Activated CD4-positive, alpha-beta memory T cell treated with anti-CD3 and anti-CD28 coated beads, Interleukin-2, amount 10 ng/mL, durations not matched to agents 7 days and 5 days (primary cell): Measurements from ENCODE around the gene MRAP. TPM values are rescaled to one million over a fixed set of nuclear protein-coding genes. Genes with fewer than 3 reads are reported as not detected.

Source experiments
- CTCF ChIA-PET: fragments of 350-600 bp; sonication (Branson Sonifier 250); formaldehyde crosslinking; loops from one replicate; lab custom pipeline; 2021; ENCODE audit warnings: antibody characterized with exemption, inconsistent platforms; lab: Charles Lee
- POLR2A ChIA-PET: fragments of 350-600 bp; sonication (Branson Sonifier 250); formaldehyde crosslinking; loops from one replicate; lab custom pipeline; 2021; ENCODE audit warnings: antibody characterized with exemption; lab: Charles Lee
- DNase-seq: peaks from one replicate; pipeline ENCODE4 v3.0.0-alpha.2; 2020
- H3K27ac Mint-ChIP-seq: one replicate; pipeline ENCODE4 v1.8.0; 2021; ENCODE audit warnings: mild to moderate bottlenecking, mixed read lengths
- H3K27me3 Mint-ChIP-seq: one replicate; pipeline ENCODE4 v1.8.0; 2021; ENCODE audit warnings: mixed read lengths
- H3K36me3 Mint-ChIP-seq: one replicate; pipeline ENCODE4 v1.8.0; 2021; ENCODE audit warnings: low read depth, mixed read lengths
- H3K4me1 Mint-ChIP-seq: one replicate; pipeline ENCODE4 v1.8.0; 2021; ENCODE audit warnings: mixed read lengths
- H3K4me3 Mint-ChIP-seq: one replicate; pipeline ENCODE4 v1.8.0; 2021; ENCODE audit warnings: mild to moderate bottlenecking, mixed read lengths
- H3K9me3 Mint-ChIP-seq: one replicate; pipeline ENCODE4 v1.8.0; 2021; ENCODE audit warnings: mixed read lengths
- total RNA-seq, 2 experiments: library from RNA; stranded (reverse); gene quantifications; one replicate each; pipeline ENCODE4 v1.2.3, GENCODE V29; 2021

Gene MRAP
- total RNA-seq, 2 experiments from 2014 or later = not detected

- DNase-seq = no peak
- no peaks in the 10 kb centered on the region for H3K9me3 Mint-ChIP-seq
- ChIA-PET POLR2A (interaction anchor here (0.8 kb wide), 1 partner anchor 37 kb away, joined by 3 read pairs; no protein-coding TSS in a partner anchor), CTCF (no interaction called here)
- no peak overlapping the region for H3K4me3 Mint-ChIP-seq
- H3K27me3 Mint-ChIP-seq = no peaks in the 10 kb centered on the region
- H3K27ac Mint-ChIP-seq = no peak overlapping the region
- no peaks in the 10 kb centered on the region for H3K4me1 Mint-ChIP-seq
- peaks cover 22% of the 10 kb centered on the region for H3K36me3 Mint-ChIP-seq
Observed at GRCh38 chr21:32316361-32317215, 17.9 kb downstream of the MRAP start.

GRCh38 chr21:32317726-32318125 lies 19.1 kb downstream of the MRAP start:
- POLR2A ChIA-PET = no interaction called here

GRCh38 chr21:32319012-32319411 lies 20.4 kb downstream of the MRAP start:
- Mint-ChIP-seq H3K4me1 (no peaks in the 10 kb centered on the region), H3K9me3 (no peaks in the 10 kb centered on the region), H3K27me3 (no peaks in the 10 kb centered on the region), H3K4me3 (no peak overlapping the region), H3K27ac (no peak overlapping the region), H3K36me3 (peaks cover 28% of the 10 kb centered on the region)
- no peak for DNase-seq
- CTCF ChIA-PET = no interaction called here
- POLR2A ChIA-PET = interaction anchor here (1.1 kb wide), 1 partner anchor 11 kb away, joined by 4 read pairs; no protein-coding TSS in a partner anchor

More at GRCh38 chr21:32317726-32318125, 19.1 kb downstream of the MRAP start:
- Mint-ChIP-seq H3K4me3 (no peak overlapping the region), H3K4me1 (no peaks in the 10 kb centered on the region), H3K9me3 (no peaks in the 10 kb centered on the region), H3K27ac (no peak overlapping the region), H3K27me3 (no peaks in the 10 kb centered on the region), H3K36me3 (peaks cover 24% of the 10 kb centered on the region)
- no peak for DNase-seq
- CTCF ChIA-PET = no interaction called here

- ChIA-PET CTCF (no interaction called here), POLR2A (no interaction called here)
- Mint-ChIP-seq H3K36me3 (peaks cover 37% of the 10 kb centered on the region), H3K4me1 (no peaks in the 10 kb centered on the region), H3K27me3 (no peaks in the 10 kb centered on the region), H3K9me3 (no peaks in the 10 kb centered on the region), H3K27ac (no peak overlapping the region), H3K4me3 (no peak overlapping the region)
- no peak for DNase-seq
Observed at GRCh38 chr21:32320059-32320458, 21.4 kb downstream of the MRAP start.

GRCh38 chr21:32320726-32321125 lies 22.1 kb downstream of the MRAP start:
- ChIA-PET CTCF (no interaction called here), POLR2A (no interaction called here)
- Mint-ChIP-seq H3K9me3 (no peaks in the 10 kb centered on the region), H3K27me3 (no peaks in the 10 kb centered on the region), H3K4me3 (no peak overlapping the region), H3K36me3 (peaks cover 42% of the 10 kb centered on the region), H3K4me1 (no peaks in the 10 kb centered on the region), H3K27ac (no peak overlapping the region)
- DNase-seq = no peak

GRCh38 chr21:32321480-32321879 lies 22.8 kb downstream of the MRAP start:
- Mint-ChIP-seq H3K4me1 (no peaks in the 10 kb centered on the region), H3K27ac (no peak overlapping the region), H3K27me3 (no peaks in the 10 kb centered on the region), H3K9me3 (no peaks in the 10 kb centered on the region), H3K36me3 (peaks cover 47% of the 10 kb centered on the region), H3K4me3 (no peak overlapping the region)
- ChIA-PET POLR2A (no interaction called here), CTCF (no interaction called here)
- no peak for DNase-seq

- Mint-ChIP-seq H3K27ac (no peak overlapping the region), H3K36me3 (peaks cover 52% of the 10 kb centered on the region), H3K27me3 (no peaks in the 10 kb centered on the region), H3K4me3 (no peak overlapping the region), H3K4me1 (no peaks in the 10 kb centered on the region), H3K9me3 (no peaks in the 10 kb centered on the region)
- DNase-seq = no peak
- ChIA-PET POLR2A (no interaction called here), CTCF (no interaction called here)
Observed at GRCh38 chr21:32322103-32322502, 23.4 kb downstream of the MRAP start.

GRCh38 chr21:32322676-32323075 lies 24.0 kb downstream of the MRAP start:
- DNase-seq = no peak
- ChIA-PET POLR2A (no interaction called here), CTCF (no interaction called here)
- Mint-ChIP-seq H3K36me3 (peaks cover 55% of the 10 kb centered on the region), H3K27ac (no peak overlapping the region), H3K4me1 (no peaks in the 10 kb centered on the region), H3K9me3 (no peaks in the 10 kb centered on the region), H3K4me3 (no peak overlapping the region), H3K27me3 (no peaks in the 10 kb centered on the region)

GRCh38 chr21:32325706-32326105 lies 27.1 kb downstream of the MRAP start:
- Mint-ChIP-seq H3K4me1 (no peaks in the 10 kb centered on the region), H3K27me3 (no peaks in the 10 kb centered on the region), H3K27ac (no peak overlapping the region), H3K9me3 (no peaks in the 10 kb centered on the region), H3K4me3 (no peak overlapping the region), H3K36me3 (peaks cover 63% of the 10 kb centered on the region)
- CTCF ChIA-PET = no interaction called here
- no peak for DNase-seq
- POLR2A ChIA-PET = no interaction called here

- ChIA-PET POLR2A (no interaction called here), CTCF (no interaction called here)
- peaks cover 74% of the 10 kb centered on the region for H3K36me3 Mint-ChIP-seq
Observed at GRCh38 chr21:32328595-32328994, 29.9 kb downstream of the MRAP start.

GRCh38 chr21:32329331-32329730 lies 30.7 kb downstream of the MRAP start:
- peaks cover 1% of the 10 kb centered on the region for H3K4me1 Mint-ChIP-seq
- no peaks in the 10 kb centered on the region for H3K9me3 Mint-ChIP-seq
- no peaks in the 10 kb centered on the region for H3K27me3 Mint-ChIP-seq
- H3K36me3 Mint-ChIP-seq = peaks cover 71% of the 10 kb centered on the region
- ChIA-PET CTCF (no interaction called here), POLR2A (no interaction called here)
- no peak overlapping the region for H3K27ac Mint-ChIP-seq
- DNase-seq = no peak
- no peak overlapping the region for H3K4me3 Mint-ChIP-seq

More at GRCh38 chr21:32328595-32328994, 29.9 kb downstream of the MRAP start:
- Mint-ChIP-seq H3K9me3 (no peaks in the 10 kb centered on the region), H3K4me1 (peaks cover 1% of the 10 kb centered on the region), H3K27me3 (no peaks in the 10 kb centered on the region), H3K4me3 (no peak overlapping the region), H3K27ac (no peak overlapping the region)
- DNase-seq = no peak

- CTCF ChIA-PET = no interaction called here
- Mint-ChIP-seq H3K27me3 (no peaks in the 10 kb centered on the region), H3K9me3 (no peaks in the 10 kb centered on the region), H3K27ac (no peak overlapping the region), H3K4me3 (no peak overlapping the region), H3K36me3 (peaks cover 68% of the 10 kb centered on the region), H3K4me1 (peaks cover 1% of the 10 kb centered on the region)
- POLR2A ChIA-PET = no interaction called here
- DNase-seq = no peak
Observed at GRCh38 chr21:32329776-32330175, 31.1 kb downstream of the MRAP start.

GRCh38 chr21:32330784-32331311 lies 32.2 kb downstream of the MRAP start:
- Mint-ChIP-seq H3K27ac (no peak overlapping the region), H3K9me3 (no peaks in the 10 kb centered on the region), H3K36me3 (peaks cover 68% of the 10 kb centered on the region), H3K27me3 (no peaks in the 10 kb centered on the region), H3K4me3 (no peak overlapping the region), H3K4me1 (peaks cover 1% of the 10 kb centered on the region)
- ChIA-PET CTCF (no interaction called here), POLR2A (no interaction called here)
- no peak for DNase-seq
